HG03159 (cell line): ENCODE measurements around the gene RPL26.
"Not testable (repeated sequence)": the region's sequence is repeated elsewhere in the genome, so short reads cannot be mapped to it uniquely, and the experiment has no call there.

Source experiments
- ATAC-seq: cut with Tn5 transposase; IDR thresholded peaks from one replicate; pipeline ENCODE4 v1.9.1; 2021; ENCODE audit warnings: mild to moderate bottlenecking, moderate library complexity; ENCODE audit not compliant: unreplicated experiment

The RPL26 gene

GRCh38 chr17:8369944-8370343 lies 13.0 kb downstream of the RPL26 start:
- no peak for ATAC-seq

GRCh38 chr17:8368193-8368592 lies 14.8 kb downstream of the RPL26 start:
- no peak for ATAC-seq

- ATAC-seq = no peak
Observed at GRCh38 chr17:8366231-8366630, 16.8 kb downstream of the RPL26 start.

GRCh38 chr17:8365143-8365542 lies 17.9 kb downstream of the RPL26 start:
- no peak for ATAC-seq

GRCh38 chr17:8362651-8363332 lies 20.2 kb downstream of the RPL26 start:
- ATAC-seq = no peak

- no peak for ATAC-seq
Observed at GRCh38 chr17:8360751-8361150, 22.2 kb downstream of the RPL26 start.

- no peak for ATAC-seq
Observed at GRCh38 chr17:8360260-8360659, 22.7 kb downstream of the RPL26 start.

- ATAC-seq = no peak
Observed at GRCh38 chr17:8359769-8360168, 23.2 kb downstream of the RPL26 start.

GRCh38 chr17:8357910-8358309 lies 25.1 kb downstream of the RPL26 start:
- ATAC-seq = no peak

GRCh38 chr17:8354236-8354635 lies 28.8 kb downstream of the RPL26 start:
- ATAC-seq = no peak

GRCh38 chr17:8353736-8354135 lies 29.3 kb downstream of the RPL26 start:
- ATAC-seq = no peak

- no peak for ATAC-seq
Observed at GRCh38 chr17:8350339-8350738, 32.7 kb downstream of the RPL26 start.

GRCh38 chr17:8347001-8347400 lies 36.0 kb downstream of the RPL26 start:
- ATAC-seq = not testable (repeated sequence)

GRCh38 chr17:8345951-8346665 lies 36.9 kb downstream of the RPL26 start:
- no peak for ATAC-seq

- no peak for ATAC-seq
Observed at GRCh38 chr17:8345052-8345690, 37.8 kb downstream of the RPL26 start.

- no peak for ATAC-seq
Observed at GRCh38 chr17:8341456-8341855, 41.5 kb downstream of the RPL26 start.

- ATAC-seq = no peak
Observed at GRCh38 chr17:8339540-8339939, 43.5 kb downstream of the RPL26 start, which contains the start of gene ODF4. Gene ODF4, plus strand, starts transcription at chr17:8339840. Its CDS starts 212 bp downstream, at chr17:8340052.

- no peak for ATAC-seq
Observed at GRCh38 chr17:8338753-8339140, 44.2 kb downstream of the RPL26 start.

GRCh38 chr17:8337802-8338752 lies 44.9 kb downstream of the RPL26 start:
- no peak for ATAC-seq

- ATAC-seq = no peak
Observed at GRCh38 chr17:8333281-8333680, 49.7 kb downstream of the RPL26 start.

GRCh38 chr17:8332688-8333087 lies 50.3 kb downstream of the RPL26 start:
- ATAC-seq = no peak
